ENCODE data around the gene FHAD1.

Gene FHAD1

DNA sequence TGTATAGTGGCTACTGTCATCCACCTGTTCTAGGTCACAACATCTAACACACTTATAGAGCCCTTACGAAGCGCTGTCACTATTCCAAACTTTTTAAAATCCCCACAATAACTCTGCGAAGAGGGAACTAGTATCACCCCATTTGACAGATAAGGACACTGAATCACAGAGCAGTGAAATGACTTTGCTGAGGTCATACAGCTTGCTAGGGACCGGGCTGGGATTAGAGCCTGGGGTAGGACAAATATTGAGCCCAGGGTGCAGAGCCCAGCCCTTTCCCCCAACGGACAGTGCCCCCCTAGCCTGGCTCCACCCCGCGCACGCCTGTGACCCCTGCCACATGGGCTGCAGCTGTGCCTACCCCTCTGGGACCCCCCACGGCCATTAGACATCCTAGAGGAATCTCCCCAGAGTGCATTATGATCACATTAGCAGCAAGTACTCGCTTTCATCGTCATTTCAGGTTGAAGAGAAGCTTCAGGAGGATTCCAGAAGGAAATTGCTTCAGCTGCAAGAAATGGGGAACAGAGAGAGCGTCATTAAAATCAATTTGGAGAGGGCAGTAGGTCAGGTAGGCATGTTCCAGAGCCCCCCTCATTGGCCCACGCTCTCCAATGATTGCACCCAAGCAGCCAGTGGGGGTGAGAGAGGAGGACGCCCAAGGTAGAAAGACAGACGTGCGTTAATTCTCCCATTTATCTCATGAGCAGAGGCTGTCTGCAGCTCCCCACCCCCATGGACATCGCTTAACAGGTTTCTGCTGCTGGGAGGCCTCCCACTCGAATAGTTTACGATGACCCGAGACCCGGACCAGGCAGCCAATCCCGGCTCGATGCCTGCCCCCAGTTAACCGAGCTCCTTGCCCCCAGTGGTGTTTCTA, 77.2 kb downstream of the FHAD1 start:
- in situ Hi-C loops (cut with MboI; ENCODE audit: low sequenced_read_pairs) = no loop called here

DNA sequence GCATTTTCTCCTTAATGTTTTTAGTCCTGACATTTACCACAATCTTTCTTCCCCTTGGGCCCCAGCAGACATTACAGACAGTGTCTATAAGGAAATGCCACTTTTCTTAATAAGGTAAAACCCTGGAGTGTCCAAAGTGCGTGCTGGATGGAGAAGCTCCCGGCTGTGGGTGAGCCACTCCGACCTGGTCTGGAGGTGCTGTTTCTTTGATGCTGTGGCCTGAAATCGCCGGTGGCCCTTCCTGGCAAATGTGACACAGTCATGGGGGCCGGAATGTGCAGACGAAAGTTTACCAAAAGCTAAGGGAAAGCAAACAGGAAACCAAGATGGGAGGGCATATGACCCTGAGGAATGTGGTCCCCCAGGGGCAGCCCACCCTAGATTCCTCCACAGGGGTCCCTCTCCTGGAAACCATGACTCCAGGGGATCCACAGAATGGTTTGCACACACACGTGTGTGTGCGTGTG, 77.9 kb downstream of the FHAD1 start:
- in situ Hi-C loops (cut with MboI; ENCODE audit: low sequenced_read_pairs) = loop anchor here (5.0 kb wide), 1 partner anchor 102 kb away; no protein-coding TSS in a partner anchor

DNA sequence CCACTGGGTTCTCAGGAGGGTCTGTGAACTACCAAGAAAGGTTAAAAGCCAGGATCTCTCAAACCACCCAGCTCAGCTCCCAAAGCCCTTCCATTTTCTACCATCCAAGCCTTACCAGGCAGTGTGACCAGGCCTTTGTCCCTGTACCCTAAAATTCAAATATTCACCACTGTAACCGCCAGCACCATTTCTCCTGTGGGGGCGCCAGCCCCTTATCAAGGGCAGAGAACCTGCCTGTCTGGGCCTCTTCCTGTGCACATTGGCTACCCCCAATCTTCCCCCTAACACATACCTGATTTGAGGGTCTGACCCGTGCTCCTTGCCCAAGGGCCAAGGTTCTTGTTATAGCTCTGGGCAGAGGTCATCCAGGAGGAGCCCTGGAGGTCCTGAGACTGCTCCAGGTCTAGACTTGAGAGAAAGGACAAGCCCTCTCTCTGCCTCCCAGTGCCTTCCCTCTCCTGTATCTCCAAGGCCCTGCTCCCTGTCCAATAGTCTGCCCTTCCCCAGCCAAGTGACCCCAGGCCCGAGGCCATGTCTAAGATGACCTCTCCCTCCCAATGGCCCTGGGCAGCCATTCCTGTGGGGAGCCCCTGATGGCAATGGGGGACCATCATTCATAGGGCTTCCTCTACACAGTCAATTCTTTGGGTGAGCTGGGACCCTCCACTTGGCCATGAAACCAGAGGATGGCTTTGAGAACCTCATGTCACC, 78.5 kb downstream of the FHAD1 start:
- in situ Hi-C loops (cut with MboI; ENCODE audit: low sequenced_read_pairs) = loop anchor here (5.0 kb wide), 1 partner anchor 102 kb away; no protein-coding TSS in a partner anchor

DNA sequence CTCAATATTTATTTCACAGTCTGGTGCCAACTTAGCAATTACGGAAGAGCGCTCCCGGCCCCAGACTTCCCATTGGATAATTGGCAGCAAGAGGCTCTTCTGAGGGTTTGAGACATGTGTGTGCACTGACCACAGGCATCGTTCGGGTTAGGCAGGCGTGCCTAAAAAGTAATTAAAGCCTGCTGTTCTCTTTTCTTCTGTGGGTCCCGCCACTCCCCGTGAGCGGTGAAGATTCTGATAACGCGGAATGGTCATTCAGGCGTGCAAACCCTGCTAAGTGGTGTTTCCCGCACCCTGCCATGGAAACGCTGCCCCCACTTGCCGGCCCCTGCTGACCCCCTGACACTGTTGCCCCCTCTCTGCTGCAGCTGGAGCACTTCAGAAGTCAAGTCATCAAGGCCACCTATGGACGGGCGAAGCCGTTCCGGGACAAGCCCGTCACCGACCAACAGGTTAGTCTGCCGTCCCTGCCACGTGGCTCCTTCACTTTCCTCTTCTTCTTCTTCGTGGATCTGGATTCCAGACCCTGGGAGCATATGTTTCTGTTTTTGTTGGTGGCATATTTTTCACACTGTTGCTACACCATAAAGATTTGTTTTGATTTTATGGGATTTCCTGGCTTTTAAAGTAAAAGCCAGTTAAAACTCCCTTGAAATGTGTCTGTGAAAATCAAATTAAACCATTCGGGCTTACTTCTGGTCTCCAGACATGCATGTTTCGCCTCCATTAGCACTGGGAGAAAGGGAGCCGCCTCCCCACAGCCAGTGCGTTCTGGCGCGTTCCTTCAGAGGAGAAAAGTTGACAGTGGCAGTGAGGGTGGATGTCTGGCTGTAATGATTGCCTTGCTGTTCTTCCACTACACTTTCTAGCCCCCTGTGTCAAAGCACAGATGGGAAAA, 79.9 kb downstream of the FHAD1 start:
- in situ Hi-C loops (cut with MboI; ENCODE audit: low sequenced_read_pairs) = loop anchor here (5.0 kb wide), 1 partner anchor 100 kb away; no protein-coding TSS in a partner anchor

DNA sequence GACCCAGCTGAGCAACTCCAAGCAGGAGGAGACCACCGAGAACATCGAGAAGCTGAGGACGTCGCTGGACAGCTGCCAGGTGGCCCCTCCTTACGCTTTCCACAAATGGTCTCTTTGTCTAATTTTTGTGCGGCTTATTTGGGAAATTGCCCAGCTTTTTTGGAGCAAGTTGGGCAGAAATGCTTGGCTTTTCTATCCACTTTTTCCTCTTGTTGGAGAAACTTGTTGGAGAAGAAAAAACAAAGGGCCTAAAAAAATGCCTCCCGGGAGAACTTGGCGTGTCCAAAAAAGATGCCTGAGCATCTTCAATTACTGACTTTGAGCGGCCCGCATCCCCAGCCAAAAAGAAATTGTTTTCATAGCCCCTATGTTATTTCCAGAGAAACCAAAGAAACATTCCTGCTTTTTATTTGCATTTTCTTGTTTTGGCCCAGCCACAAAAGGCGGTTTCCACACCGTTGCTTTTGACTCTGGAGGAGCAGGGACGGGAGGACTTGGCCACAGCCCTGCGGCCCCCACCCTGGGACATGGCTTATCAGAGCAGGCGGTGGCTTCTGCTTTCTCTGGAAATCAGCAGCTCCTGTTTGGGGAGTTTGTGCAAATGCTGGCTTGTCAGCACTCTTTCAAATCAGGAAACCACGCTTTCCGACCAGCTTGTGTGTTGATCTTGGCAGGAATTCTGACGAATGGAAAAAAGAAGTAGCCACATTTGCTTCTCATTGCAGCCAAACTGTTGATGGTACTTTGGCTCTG, 81.5 kb downstream of the FHAD1 start:
- in situ Hi-C loops (cut with MboI; ENCODE audit: low sequenced_read_pairs) = loop anchor here (5.0 kb wide), 1 partner anchor 99 kb away; no protein-coding TSS in a partner anchor

DNA sequence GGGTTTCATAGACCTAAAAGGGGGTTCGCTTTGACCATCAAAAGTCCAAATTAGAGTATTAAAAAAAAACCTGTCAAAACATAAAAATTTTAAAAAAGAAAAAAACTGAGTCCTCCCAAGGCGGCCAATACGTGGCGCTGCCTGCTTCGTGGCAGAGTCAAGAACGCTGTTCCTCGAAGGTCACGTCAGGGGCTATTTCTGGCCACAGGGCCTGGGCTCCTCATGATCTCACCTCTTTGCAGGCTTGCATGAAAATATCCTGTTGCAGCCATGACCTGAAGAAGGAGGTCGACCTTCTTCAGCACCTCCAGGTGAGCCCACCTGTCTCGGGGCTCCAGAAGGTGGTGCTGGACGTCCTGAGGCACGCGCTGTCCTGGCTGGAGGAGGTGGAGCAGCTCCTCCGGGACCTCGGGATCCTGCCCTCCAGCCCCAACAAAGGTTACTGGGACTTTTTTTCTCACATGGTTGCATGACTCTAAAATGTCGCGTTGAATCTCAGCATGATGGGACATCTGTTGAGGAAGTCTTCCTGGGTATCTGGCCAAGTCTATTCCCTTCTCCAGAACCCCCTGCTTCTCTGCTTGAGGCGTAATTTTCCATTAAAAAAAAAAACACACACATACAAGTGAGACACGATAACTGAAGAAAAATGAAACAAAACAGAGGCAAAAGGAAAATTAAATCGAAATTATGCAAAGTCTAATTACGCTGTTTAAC, 82.2 kb downstream of the FHAD1 start:
- in situ Hi-C loops (cut with MboI; ENCODE audit: low sequenced_read_pairs) = loop anchor here (5.0 kb wide), 1 partner anchor 98 kb away; no protein-coding TSS in a partner anchor

DNA sequence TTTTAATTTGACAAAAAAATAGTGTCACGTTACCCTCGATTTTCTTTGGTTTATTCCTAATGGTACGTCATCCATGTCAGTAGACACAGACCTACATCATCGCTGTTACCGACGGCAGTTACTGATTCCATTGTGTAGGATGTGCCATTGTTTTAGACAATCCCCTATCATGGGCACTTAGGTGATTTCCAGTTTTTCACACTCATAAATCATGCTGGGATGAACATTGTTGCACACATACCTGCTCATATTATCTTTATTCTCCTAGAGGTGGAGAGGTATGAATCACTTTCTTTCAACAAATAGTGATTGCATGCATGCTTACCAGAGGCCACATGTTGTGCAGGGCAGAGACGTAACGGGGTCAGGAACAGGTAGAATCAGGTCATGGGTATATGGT, 83.0 kb downstream of the FHAD1 start:
- in situ Hi-C loops (cut with MboI; ENCODE audit: low sequenced_read_pairs) = no loop called here

DNA sequence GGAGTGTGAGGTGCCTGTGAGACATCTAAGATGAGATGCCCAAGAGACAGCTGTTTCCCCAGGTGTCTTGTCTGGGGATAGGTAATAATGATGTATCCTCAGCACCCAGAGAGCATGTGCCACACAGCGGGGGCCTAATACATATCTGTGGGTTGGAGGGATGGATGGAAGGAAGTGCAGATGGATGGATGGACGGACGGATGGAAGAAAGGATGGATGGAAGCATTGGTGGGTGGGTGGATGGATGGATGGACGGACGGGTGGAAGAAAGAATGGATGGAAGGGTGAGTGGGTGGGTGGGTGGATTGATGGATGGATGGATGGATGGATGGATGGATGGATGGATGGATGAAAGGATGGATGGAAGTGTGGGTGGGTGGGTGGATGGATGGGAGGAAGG, 84.2 kb downstream of the FHAD1 start:
- in situ Hi-C loops (cut with MboI; ENCODE audit: low sequenced_read_pairs) = no loop called here

DNA sequence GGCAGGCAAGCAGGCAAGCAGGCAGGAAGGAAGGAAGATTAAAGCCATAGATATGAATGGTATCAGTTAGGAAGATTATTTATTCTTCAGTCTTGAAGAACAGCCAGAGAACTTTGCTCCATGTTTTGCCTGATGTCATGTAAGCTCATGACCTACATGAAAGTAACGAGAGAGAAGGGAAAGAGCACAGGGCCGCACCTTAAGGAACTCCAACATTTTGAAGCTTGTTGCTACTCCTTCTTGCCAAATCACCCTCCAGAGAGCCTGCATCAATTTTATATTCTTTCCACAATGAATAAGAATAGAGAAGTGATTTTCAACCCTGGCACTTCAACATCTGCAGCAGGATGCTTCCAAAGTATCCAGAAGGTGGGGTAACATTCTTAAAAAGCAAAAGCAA, 84.7 kb downstream of the FHAD1 start:
- in situ Hi-C loops (cut with MboI; ENCODE audit: low sequenced_read_pairs) = no loop called here

DNA sequence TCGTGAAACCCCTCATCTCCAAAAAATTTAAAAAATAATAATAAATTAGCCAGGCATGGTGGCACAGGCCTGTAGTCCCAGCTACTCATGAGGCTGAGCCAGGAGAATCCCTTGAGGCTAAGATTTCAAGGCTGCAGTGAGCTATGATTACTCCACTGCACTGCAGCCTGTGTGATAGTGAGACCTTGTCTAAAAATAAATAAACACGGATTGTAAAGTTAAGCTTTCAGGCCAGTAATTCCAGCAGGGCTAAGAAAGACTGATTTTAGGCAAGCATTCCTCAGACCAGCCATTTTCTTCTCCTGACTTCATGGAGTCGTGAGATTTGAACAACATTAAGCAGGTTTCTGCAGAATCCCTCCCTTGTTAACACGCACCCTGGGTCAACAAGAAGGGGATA, 85.5 kb downstream of the FHAD1 start:
- in situ Hi-C loops (cut with MboI; ENCODE audit: low sequenced_read_pairs) = no loop called here

DNA sequence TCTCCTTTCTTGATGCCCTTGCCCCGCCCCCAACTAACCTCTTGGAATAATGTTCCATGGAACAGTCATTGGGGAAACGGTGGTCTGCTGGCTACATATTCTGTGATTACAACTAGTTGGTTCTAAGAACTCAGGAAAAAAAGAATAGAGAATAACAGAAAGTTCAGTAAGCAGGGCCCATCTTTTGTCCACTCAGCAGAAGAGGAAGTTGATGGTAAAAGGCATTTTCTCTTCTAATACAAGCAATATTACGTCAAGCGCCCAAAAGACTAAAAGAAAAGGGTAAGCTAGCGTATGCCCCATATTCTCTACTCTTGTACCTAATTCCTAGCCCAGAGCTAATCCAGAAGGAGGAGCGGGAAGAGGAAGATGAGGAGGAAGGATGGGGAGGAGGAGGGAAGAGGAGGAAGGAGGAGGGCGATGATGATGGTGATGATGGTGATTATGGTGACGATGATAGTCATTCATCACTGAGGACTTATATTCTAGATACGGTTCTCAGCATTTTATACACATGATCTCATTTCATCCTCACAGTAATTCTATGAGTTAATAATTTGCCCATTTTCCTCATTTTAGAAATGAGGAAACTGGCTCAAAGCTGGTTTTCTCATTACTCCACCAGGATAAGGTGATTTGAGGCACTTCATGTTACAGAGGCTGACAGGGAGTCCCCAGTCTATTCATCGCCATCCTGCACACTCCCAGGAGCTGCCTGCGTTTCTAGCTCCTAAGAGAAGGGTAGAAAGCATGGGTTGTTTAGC, 86.1 kb downstream of the FHAD1 start:
- in situ Hi-C loops (cut with MboI; ENCODE audit: low sequenced_read_pairs) = no loop called here

DNA sequence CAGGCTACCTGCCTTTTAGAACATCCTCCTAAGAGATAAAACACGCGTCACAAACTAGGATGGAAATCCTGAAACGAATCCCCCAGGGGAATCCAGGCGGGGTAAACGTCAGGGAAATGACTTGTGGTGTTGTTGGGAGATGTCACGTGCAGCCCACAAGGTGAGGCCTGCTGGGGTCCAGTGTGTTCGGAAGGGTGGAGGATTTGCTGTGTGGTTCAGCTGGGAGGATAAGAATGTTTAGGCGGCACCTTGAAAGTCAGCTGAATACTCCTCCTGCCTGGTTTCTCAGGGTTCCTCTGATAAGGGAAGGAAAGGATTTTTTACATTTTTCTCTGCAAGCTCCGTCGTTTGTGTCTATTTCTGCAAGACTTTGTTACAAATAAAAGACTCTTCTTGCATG, 88.0 kb downstream of the FHAD1 start:
- in situ Hi-C loops (cut with MboI; ENCODE audit: low sequenced_read_pairs) = no loop called here

DNA sequence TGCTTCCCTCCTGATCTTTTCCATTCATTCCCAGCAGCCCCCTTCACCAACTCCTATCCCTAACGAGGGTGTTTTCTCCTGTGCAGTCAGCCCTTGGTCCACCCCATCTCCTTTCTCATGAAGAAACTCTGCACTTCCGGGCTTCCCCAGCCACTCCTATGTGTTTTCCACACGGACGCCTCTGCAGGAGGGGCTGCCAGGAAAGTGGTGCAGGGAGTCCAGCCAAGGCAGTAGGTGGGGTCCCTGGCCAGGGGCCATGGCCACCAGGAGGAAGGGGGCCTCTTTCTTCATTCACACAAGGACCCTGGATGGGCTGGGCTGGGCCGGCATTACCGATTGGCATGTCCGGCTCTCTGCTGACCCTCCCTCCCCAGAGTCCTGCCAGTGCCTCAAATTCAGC, 89.8 kb downstream of the FHAD1 start:
- in situ Hi-C loops (cut with MboI; ENCODE audit: low sequenced_read_pairs) = no loop called here

DNA sequence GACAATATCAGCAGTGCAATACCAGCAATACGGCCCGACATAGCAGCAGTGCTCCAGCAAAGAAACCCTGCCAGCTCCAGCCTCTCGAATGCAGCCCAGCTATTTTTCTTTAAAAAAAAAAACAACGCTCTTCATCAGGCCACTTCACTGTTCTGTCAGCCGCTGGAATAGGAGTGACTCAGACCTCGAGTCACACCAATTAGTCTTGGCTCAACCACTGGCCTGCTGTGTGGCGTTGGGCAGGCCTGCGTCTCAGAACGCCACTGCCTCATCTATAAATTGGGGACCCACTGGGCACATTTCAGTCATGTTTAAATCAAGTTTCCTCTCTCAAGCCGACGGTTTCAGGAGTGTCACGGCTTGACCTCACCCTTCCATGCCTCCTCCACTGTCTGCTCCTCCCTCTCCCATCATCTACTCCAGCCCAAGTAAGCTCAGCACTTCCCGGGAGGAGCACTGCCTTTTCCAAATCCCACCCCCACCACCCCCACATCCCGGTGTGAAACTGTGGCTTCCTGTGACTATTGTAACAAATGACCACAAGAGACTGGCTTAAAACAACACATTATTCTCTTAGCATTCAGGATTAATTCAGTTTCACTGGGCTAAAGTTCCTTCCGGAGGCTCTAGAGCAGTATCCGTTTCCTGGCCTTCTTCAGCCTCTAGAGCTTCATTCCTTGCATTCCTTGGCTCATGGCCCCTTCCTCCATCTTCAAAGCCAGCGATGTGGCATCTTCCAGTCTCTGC, 90.8 kb downstream of the FHAD1 start:
- in situ Hi-C loops (cut with MboI; ENCODE audit: low sequenced_read_pairs) = no loop called here

DNA sequence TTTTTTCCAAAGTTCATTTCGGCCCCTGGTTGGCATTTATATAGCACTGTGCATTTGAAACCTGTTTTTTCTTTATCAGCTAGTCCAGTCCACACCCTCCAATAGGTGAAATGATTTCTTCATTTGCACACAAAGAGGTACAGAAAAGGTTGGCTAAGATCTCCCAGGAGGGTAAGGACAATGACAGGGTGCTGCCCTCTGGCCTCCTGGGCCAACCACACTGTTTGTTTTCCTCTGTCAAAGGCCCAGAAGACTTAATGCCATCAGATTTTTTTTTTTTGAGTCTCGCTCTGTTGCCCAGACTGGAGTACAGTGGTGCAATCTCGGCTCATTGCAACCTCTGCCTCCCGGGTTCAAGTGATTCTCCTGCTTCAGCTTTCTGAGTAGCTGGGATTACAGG, 92.5 kb downstream of the FHAD1 start:
- in situ Hi-C loops (cut with MboI; ENCODE audit: low sequenced_read_pairs) = no loop called here

DNA sequence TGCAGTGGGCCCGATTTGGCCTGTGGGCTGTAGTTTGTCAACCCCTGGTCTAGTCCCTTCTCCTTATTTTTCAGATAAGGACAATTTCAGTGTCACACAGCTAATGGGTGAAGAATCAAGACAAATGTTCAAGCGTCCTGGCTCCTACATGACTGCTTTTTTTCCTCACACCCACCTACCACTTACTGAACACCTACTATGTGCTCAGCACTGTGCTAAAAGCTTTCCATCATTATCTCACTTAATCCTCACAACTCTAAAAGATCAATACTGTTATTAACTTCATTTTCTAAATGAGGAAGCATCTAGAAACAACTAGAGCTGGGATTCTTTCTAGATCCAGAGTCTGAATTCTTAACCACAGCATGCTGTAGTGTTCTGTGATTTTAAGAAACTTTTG, 94.2 kb downstream of the FHAD1 start:
- in situ Hi-C loops (cut with MboI; ENCODE audit: low sequenced_read_pairs) = no loop called here

DNA sequence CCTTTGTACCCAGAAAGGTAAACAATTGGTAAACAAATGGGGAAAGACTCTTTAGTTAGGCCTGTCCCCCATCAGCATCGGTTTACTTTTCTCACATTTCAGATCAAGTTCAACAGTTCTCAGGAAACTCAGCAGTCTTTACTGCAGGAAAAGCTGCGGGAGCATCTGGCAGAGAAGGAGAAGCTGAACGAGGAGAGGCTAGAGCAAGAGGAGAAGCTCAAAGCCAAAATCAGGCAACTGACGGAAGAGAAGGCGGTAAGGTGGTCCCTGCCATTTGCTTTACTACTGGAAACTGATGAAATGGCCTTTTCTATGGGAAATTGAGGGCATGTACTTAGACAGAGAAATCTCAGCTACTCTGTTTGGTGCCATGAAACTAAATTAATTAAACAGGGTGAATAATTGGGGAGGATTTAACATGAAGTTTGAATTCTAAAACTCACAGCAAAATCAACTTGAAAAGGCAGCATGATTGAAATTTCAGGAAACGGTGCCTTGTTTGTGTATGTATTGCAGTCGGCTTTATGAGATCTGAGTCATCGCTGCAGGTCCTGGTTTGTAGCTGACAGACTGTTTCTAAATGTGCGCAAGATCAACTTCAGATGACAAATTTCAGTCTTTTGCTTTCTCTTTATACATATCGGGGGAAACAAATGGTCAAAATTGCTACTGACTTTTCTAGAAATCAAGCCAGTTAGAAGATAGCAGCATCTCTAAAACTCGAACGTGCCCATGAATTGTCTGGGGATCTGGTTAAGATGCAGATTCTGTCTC, 94.8 kb downstream of the FHAD1 start:
- in situ Hi-C loops (cut with MboI; ENCODE audit: low sequenced_read_pairs) = no loop called here
